Dendritic cell treated with granulocyte-macrophage colony-stimulating factor and Interleukin-4, amounts not matched to agents 40 ng/mL and 50 ng/mL, for 4 days (primary cell): Measurements from ENCODE around the gene LAMC2.

ENCODE experiments used
- H3K27ac Mint-ChIP-seq: one replicate; pipeline ENCODE4 v1.8.0; 2022; ENCODE audit warnings: mild to moderate bottlenecking, mixed read lengths
- H3K27me3 Mint-ChIP-seq: one replicate; pipeline ENCODE4 v1.8.0; 2022; ENCODE audit warnings: mild to moderate bottlenecking, mixed read lengths
- H3K36me3 Mint-ChIP-seq: one replicate; pipeline ENCODE4 v1.8.0; 2022; ENCODE audit warnings: low read depth, mixed read lengths
- H3K4me1 Mint-ChIP-seq: one replicate; pipeline ENCODE4 v1.8.0; 2022; ENCODE audit warnings: low read depth, mixed read lengths
- H3K4me3 Mint-ChIP-seq: one replicate; pipeline ENCODE4 v1.8.0; 2022; ENCODE audit warnings: mild to moderate bottlenecking, moderate library complexity, mixed read lengths
- H3K9me3 Mint-ChIP-seq: one replicate; pipeline ENCODE4 v1.8.0; 2022; ENCODE audit warnings: mixed read lengths
- intact Hi-C: fragments of 100-400 bp; cut with micrococcal nuclease; formaldehyde crosslinking; loops from one replicate; pipeline ENCODE4 v1.15.0; 2022

LAMC2 gene

DNA sequence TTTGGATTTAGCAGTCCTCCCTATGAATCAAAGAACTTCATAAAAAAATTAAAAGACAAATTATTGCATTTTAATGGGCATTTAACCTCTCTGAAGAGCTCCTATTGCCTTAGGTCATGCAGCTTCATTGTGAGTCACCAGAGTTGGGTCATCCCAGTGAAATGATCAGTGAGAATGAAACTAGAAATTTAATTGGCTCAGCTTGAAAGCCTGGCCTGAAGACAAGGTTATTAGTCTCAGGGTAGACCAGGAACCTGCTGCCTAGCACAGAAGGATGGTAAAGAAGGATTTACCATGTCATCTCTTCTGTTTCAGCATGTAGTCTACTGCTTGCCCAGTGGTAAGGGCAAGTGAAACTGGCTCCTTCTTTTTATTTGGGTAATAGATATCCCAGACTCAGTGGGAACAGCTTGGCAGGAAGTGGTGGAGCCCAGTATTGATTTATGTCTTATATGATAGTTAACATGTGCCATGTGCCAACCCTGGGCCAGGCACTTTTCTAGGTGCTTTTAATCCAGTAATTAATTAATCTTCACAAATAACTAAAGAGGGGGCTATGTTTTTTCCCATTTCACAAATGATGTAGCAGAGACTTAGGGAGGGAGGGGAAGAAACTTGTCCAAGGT is 23.6 kb downstream of the LAMC2 start:
- Mint-ChIP-seq H3K9me3 (no peaks in the 10 kb centered on the region), H3K27ac (no peak overlapping the region), H3K4me3 (no peak overlapping the region), H3K4me1 (no peaks in the 10 kb centered on the region), H3K36me3 (no peaks in the 10 kb centered on the region), H3K27me3 (peaks cover 17% of the 10 kb centered on the region)
- intact Hi-C loops, result no loop called here

- H3K36me3 Mint-ChIP-seq, result no peaks in the 10 kb centered on the region
- H3K9me3 Mint-ChIP-seq, result no peaks in the 10 kb centered on the region
- H3K4me1 Mint-ChIP-seq, result no peaks in the 10 kb centered on the region
- peaks cover 18% of the 10 kb centered on the region for H3K27me3 Mint-ChIP-seq
- H3K27ac Mint-ChIP-seq, result no peak overlapping the region
- H3K4me3 Mint-ChIP-seq, result no peak overlapping the region
- intact Hi-C loops, result no loop called here
Measured at GRCh38 chr1:183210681-183211080, 24.6 kb downstream of the LAMC2 start.

DNA sequence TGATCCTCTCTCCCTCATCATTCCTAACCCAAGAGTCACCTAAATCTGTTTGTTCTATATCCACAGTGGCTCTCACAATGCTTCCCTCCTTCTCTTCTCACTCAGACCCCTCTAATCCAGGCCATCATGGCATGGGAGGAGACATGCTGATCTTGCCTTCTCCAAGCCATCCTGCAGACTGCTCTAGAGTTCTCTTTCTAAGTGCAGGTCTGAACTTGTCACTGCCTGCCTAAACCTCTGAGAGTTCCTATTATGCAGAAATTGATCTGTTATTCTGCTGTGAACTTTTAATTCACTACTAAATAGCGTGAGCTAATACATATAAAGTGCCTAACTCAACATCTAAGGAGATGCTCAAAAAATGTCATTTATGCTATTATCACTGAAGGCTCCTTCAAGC is 26.8 kb downstream of the LAMC2 start:
- Mint-ChIP-seq H3K4me1 (no peaks in the 10 kb centered on the region), H3K4me3 (no peak overlapping the region), H3K9me3 (no peaks in the 10 kb centered on the region), H3K27me3 (peaks cover 16% of the 10 kb centered on the region), H3K36me3 (no peaks in the 10 kb centered on the region), H3K27ac (no peak overlapping the region)
- intact Hi-C loops, result no loop called here

DNA sequence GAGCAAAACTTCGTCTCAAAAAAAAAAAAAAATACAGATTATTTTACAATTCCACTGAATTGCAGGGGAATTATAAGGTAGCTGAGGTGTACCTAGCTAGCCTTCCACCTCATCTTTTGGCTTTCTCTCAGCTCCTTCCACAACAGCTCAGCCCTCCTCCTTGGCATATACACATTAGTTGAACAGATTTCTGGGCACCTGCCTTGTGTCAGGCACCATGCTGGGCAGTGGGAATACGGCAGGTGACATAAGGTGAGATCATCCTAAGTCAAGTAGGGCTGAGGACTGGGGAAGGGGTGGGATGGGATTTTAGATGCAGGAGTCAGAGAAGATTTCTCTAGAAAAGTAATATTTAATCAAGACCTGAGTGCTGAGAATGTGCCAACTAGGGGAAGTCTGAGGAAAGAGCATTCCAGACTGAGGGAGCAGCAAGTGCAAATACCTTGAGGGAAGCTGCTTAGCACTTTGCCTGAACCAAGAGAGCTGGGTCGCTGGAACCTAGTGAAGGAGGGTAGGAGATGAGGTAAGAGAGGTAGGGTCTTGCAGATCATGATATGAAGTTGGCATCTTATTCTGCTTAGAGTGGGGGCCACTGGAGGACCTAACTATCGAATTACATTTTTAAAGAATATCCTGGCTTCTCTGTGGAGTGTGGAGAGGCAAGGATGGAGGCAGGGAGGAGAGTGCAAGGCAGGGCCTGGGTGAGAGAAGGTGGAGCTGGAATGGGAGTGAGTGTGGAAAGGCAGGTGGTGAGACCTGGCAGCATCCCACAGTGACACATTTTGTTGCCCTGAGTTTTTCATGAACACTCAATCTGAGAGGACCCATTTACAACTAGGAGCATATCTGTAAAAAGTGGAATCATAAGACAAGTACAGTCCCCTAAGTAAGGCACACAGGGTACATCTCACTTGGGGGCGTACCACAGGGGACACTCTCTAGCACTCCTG is 28.2 kb downstream of the LAMC2 start:
- Mint-ChIP-seq H3K27me3 (peaks cover 15% of the 10 kb centered on the region), H3K9me3 (no peaks in the 10 kb centered on the region), H3K36me3 (no peaks in the 10 kb centered on the region), H3K4me1 (no peaks in the 10 kb centered on the region), H3K27ac (no peak overlapping the region), H3K4me3 (no peak overlapping the region)
- intact Hi-C loops, result no loop called here

GRCh38 chr1:183215076-183215720 is 29.1 kb downstream of the LAMC2 start:
- no peak overlapping the region for H3K27ac Mint-ChIP-seq
- H3K4me3 Mint-ChIP-seq, result no peak overlapping the region
- no peaks in the 10 kb centered on the region for H3K4me1 Mint-ChIP-seq
- intact Hi-C loops, result no loop called here
- H3K27me3 Mint-ChIP-seq, result peaks cover 15% of the 10 kb centered on the region
- no peaks in the 10 kb centered on the region for H3K36me3 Mint-ChIP-seq
- H3K9me3 Mint-ChIP-seq, result no peaks in the 10 kb centered on the region

DNA sequence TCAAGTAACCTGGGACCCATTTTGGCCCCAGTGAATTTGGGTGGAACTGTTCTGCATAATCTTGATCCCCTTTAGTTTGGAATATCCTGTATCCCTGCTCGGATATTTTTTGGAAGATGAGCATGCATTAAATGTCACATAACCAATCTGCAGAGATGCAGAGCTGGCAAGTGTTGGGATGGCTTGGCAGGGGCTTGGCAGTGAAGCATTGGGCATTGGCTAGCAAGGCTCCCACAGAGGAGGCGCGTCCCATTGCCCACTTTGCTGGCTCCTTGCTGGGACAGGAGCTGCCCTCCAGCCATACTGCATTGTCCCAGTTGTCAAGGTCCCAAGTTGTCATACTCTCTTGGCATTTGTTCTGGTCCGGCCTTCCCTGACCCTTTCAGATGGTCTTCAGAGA is 29.9 kb downstream of the LAMC2 start:
- Mint-ChIP-seq H3K9me3 (no peaks in the 10 kb centered on the region), H3K4me3 (no peak overlapping the region), H3K36me3 (no peaks in the 10 kb centered on the region), H3K27ac (no peak overlapping the region), H3K27me3 (peaks cover 15% of the 10 kb centered on the region), H3K4me1 (no peaks in the 10 kb centered on the region)
- intact Hi-C loops, result no loop called here

DNA sequence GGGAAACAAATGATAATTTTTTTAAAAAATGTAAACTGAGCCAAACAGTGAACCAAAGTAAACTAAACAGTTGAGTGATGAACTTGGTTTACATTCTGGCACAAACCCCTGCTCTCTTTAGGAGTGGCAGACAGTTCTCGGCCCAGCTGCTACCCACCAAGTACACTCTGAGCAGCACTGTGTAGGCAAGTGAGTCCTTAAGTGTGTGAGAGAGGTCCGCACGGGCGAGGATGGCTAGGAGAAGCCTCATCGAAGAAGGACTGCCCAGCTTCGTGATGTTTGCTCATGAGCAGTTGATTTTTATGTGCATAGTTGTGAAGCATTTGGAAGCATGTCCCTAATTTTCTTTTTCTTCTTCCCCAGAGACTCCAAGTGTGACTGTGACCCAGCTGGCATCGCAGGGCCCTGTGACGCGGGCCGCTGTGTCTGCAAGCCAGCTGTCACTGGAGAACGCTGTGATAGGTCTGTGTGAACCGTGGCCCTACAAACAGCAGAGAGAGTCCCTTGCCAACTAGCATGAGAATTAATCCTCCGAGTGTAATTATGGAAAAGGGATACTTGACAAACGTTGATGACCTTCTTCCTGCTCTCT is 32.1 kb downstream of the LAMC2 start:
- Mint-ChIP-seq H3K27ac (no peak overlapping the region), H3K4me3 (no peak overlapping the region), H3K9me3 (no peaks in the 10 kb centered on the region), H3K36me3 (no peaks in the 10 kb centered on the region), H3K4me1 (no peaks in the 10 kb centered on the region), H3K27me3 (peaks cover 7% of the 10 kb centered on the region)
- intact Hi-C loops, result no loop called here

DNA sequence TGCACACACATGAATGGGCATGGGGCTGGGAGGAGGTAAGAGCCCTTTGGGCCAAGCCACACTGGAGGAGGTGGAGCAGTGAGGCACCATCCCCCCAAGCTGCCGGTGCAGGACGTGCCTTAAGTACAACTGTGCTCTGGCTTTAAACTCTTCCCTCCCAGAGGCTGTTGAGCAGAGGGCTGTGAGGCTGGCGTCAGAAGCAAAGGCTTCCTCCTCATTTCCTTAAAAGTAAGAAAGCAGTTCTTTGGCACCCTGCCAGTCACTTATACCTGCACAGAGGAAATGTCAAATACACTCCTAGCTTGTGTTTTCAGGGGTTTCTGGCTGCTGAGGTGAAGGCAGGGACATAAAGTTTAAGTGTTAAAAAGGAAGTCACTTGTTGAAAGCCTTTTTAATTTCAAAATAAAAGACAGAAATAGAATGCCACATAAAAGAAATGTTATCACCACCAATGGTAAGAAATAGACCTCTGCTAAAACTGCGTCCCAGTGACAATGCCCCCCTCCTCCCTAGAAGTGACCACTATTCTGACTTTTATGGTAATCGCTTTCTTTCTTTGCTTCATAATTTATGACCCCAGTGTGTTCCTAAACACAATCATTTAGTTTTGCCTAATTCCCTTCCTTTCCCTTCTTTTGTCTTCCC is 33.0 kb downstream of the LAMC2 start:
- intact Hi-C loops, result no loop called here
- no peaks in the 10 kb centered on the region for H3K4me1 Mint-ChIP-seq
- no peak overlapping the region for H3K4me3 Mint-ChIP-seq
- H3K36me3 Mint-ChIP-seq, result no peaks in the 10 kb centered on the region
- no peaks in the 10 kb centered on the region for H3K9me3 Mint-ChIP-seq
- H3K27ac Mint-ChIP-seq, result no peak overlapping the region
- peaks cover 7% of the 10 kb centered on the region for H3K27me3 Mint-ChIP-seq

- Mint-ChIP-seq H3K27me3 (peaks cover 5% of the 10 kb centered on the region), H3K36me3 (no peaks in the 10 kb centered on the region), H3K4me3 (no peak overlapping the region), H3K4me1 (no peaks in the 10 kb centered on the region), H3K9me3 (no peaks in the 10 kb centered on the region), H3K27ac (no peak overlapping the region)
- intact Hi-C loops, result no loop called here
Measured at GRCh38 chr1:183219616-183220009, 33.5 kb downstream of the LAMC2 start.

DNA sequence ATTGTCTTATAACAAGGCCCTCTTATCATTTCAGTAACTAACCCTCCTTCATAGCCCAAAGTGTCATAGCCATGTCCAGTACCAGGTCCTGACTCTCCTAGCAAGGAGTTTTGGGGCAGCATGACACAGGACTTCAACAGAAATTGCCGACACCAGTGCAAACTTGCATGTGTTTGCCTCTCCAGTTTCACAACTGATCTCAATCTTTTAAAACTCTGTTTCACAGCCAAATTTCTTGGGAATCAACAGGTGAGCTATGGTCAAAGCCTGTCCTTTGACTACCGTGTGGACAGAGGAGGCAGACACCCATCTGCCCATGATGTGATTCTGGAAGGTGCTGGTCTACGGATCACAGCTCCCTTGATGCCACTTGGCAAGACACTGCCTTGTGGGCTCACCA is 36.8 kb downstream of the LAMC2 start:
- no peak overlapping the region for H3K27ac Mint-ChIP-seq
- H3K4me1 Mint-ChIP-seq, result no peaks in the 10 kb centered on the region
- intact Hi-C loops, result no loop called here
- no peaks in the 10 kb centered on the region for H3K36me3 Mint-ChIP-seq
- H3K4me3 Mint-ChIP-seq, result no peak overlapping the region
- no peaks in the 10 kb centered on the region for H3K27me3 Mint-ChIP-seq
- H3K9me3 Mint-ChIP-seq, result no peaks in the 10 kb centered on the region

- no peaks in the 10 kb centered on the region for H3K36me3 Mint-ChIP-seq
- H3K9me3 Mint-ChIP-seq, result no peaks in the 10 kb centered on the region
- intact Hi-C loops, result no loop called here
- no peak overlapping the region for H3K4me3 Mint-ChIP-seq
- H3K4me1 Mint-ChIP-seq, result no peaks in the 10 kb centered on the region
- H3K27me3 Mint-ChIP-seq, result no peaks in the 10 kb centered on the region
- no peak overlapping the region for H3K27ac Mint-ChIP-seq
Measured at GRCh38 chr1:183223467-183223866, 37.4 kb downstream of the LAMC2 start.

- intact Hi-C loops, result no loop called here
- H3K4me3 Mint-ChIP-seq, result no peak overlapping the region
Measured at GRCh38 chr1:183226361-183226760, 40.3 kb downstream of the LAMC2 start.

GRCh38 chr1:183226963-183227362 is 40.9 kb downstream of the LAMC2 start:
- Mint-ChIP-seq H3K36me3 (no peaks in the 10 kb centered on the region), H3K4me1 (no peaks in the 10 kb centered on the region), H3K27ac (no peak overlapping the region), H3K27me3 (no peaks in the 10 kb centered on the region), H3K9me3 (no peaks in the 10 kb centered on the region), H3K4me3 (no peak overlapping the region)
- intact Hi-C loops, result no loop called here

More at GRCh38 chr1:183226361-183226760, 40.3 kb downstream of the LAMC2 start:
- Mint-ChIP-seq H3K9me3 (no peaks in the 10 kb centered on the region), H3K27me3 (no peaks in the 10 kb centered on the region), H3K27ac (no peak overlapping the region), H3K36me3 (no peaks in the 10 kb centered on the region), H3K4me1 (no peaks in the 10 kb centered on the region)
